ENCODE results near the gene CAPN9.

CAPN9 gene

GRCh38 chr1:230710543-230710904 is 36.7 kb upstream of the CAPN9 start:
- no peak overlapping the region for H3K4me3 ChIP-seq (ENCODE audit: control insufficient read depth, low read depth, low read length)
- DNase-seq (ENCODE audit: low read depth): no peak
- no peak for TF ChIP-seq CTCF (conservative IDR thresholded peaks at IDR 0.05; ENCODE audit: control insufficient read depth, insufficient read depth, low read depth, low read length)

GRCh38 chr1:230711245-230711644 is 35.9 kb upstream of the CAPN9 start:
- DNase-seq (ENCODE audit: low read depth): no peak
- no peak for TF ChIP-seq CTCF (conservative IDR thresholded peaks at IDR 0.05; ENCODE audit: control insufficient read depth, insufficient read depth, low read depth, low read length)
- H3K4me3 ChIP-seq (ENCODE audit: control insufficient read depth, low read depth, low read length): no peak overlapping the region

GRCh38 chr1:230712470-230712942 is 34.7 kb upstream of the CAPN9 start:
- DNase-seq (ENCODE audit: low read depth): no peak
- H3K4me3 ChIP-seq (ENCODE audit: control insufficient read depth, low read depth, low read length): no peak overlapping the region
- no peak for TF ChIP-seq CTCF (conservative IDR thresholded peaks at IDR 0.05; ENCODE audit: control insufficient read depth, insufficient read depth, low read depth, low read length)

GRCh38 chr1:230713138-230713537 is 34.0 kb upstream of the CAPN9 start:
- H3K4me3 ChIP-seq (ENCODE audit: control insufficient read depth, low read depth, low read length): no peak overlapping the region
- no peak for DNase-seq (ENCODE audit: low read depth)
- TF ChIP-seq CTCF (conservative IDR thresholded peaks at IDR 0.05; ENCODE audit: control insufficient read depth, insufficient read depth, low read depth, low read length): no peak

- TF ChIP-seq CTCF (conservative IDR thresholded peaks at IDR 0.05; ENCODE audit: control insufficient read depth, insufficient read depth, low read depth, low read length): no peak
- DNase-seq (ENCODE audit: low read depth): no peak
- H3K4me3 ChIP-seq (ENCODE audit: control insufficient read depth, low read depth, low read length): no peak overlapping the region
These were observed 33.7 kb upstream of the CAPN9 start for GRCh38 chr1:230713547-230713914.

GRCh38 chr1:230713915-230714764 is 33.0 kb upstream of the CAPN9 start, which contains the start of gene AGT:
AGT (minus strand) TSS chr1:230714122; CDS start chr1:230710823, 3,299 bp downstream.
- DNase-seq (ENCODE audit: low read depth): peak; percentile 87
- H3K4me3 ChIP-seq (ENCODE audit: control insufficient read depth, low read depth, low read length): no peak within 1 kb of the TSS
- TF ChIP-seq CTCF (conservative IDR thresholded peaks at IDR 0.05; ENCODE audit: control insufficient read depth, insufficient read depth, low read depth, low read length): no peak
